ENCODE data around the gene CSPG4. TPM values are rescaled to one million over a fixed set of nuclear protein-coding genes. Genes with fewer than 3 reads are reported as not detected.
"Not testable (repeated sequence)": the region's sequence is repeated elsewhere in the genome, so short reads cannot be mapped to it uniquely, and the experiment has no call there.

The CSPG4 gene
- total and polyA plus RNA-seq, 2 donors (not counting 3 experiments of a cell fraction or from before 2014, with no cell fraction given): not detected

GRCh38 chr15:75760704-75761435, 48.2 kb upstream of the CSPG4 start:
- Histone ChIP-seq H3K9me3 (replicated peaks; ENCODE audit: control insufficient read depth, insufficient read depth, low read length) (no peaks in the 10 kb centered on the region), H3K36me3 (ENCODE audit: control insufficient read depth in 2 of 2, extremely low read depth in 1 of 2, insufficient read depth in 2 of 2, low read length in 2 of 2) (no peaks in the 10 kb centered on the region), H3K4me1 (ENCODE audit: control insufficient read depth, extremely low read depth, insufficient read depth, low read length) (peaks cover 4% of the 10 kb centered on the region), H4K20me1 (replicated peaks; ENCODE audit: control insufficient read depth, extremely low read depth, insufficient read depth, low read length) (no peaks in the 10 kb centered on the region), H2AFZ (ENCODE audit: low read depth, low read length) (no peak overlapping the region), H3K9me1 (replicated peaks; ENCODE audit: control insufficient read depth, extremely low read depth, insufficient read depth, low read length) (no peaks in the 10 kb centered on the region), H3K9ac (replicated peaks; ENCODE audit: extremely low read depth, insufficient read depth, low read length) (no peak overlapping the region), H3K79me2 (ENCODE audit: control insufficient read depth, insufficient read depth, low read length) (no peaks in the 10 kb centered on the region), H3K4me2 (ENCODE audit: insufficient read depth, low read length) (no peak overlapping the region), H3K27me3 (ENCODE audit: control insufficient read depth in 2 of 2, insufficient read depth in 2 of 2, low read length in 2 of 2) (peaks cover 0 to 1% of the 10 kb centered on the region in 2 experiments), H3K27ac (ENCODE audit: insufficient read depth, low read depth, low read length) (no peak overlapping the region), H3K4me3 (replicated peaks in 1 of 3; ENCODE audit: insufficient read depth in 1 of 3, low read depth in 1 of 3, low read length in 3 of 3) (no peak overlapping the region)
- TF ChIP-seq GATA2 (IDR thresholded peaks at IDR 0.05; ENCODE audit: insufficient read depth, insufficient read length, low read depth, low read length) (no peak), POLR2A (IDR thresholded peaks at IDR 0.05; ENCODE audit: low read depth, low read length) (no peak), JUN (IDR thresholded peaks at IDR 0.05; ENCODE audit: borderline replicate concordance, insufficient read depth, insufficient read length, low read depth) (no peak), MAX (IDR thresholded peaks at IDR 0.05; ENCODE audit: insufficient read depth, insufficient read length) (no peak), FOS (IDR thresholded peaks at IDR 0.05; ENCODE audit: borderline replicate concordance, insufficient read depth, low read length) (no peak), MYC (IDR thresholded peaks at IDR 0.05; ENCODE audit: low read depth, low read length) (no peak), POLR2AphosphoS5 (IDR thresholded peaks at IDR 0.05; ENCODE audit: insufficient read depth, low read depth, low read length) (no peak), CTCF (IDR thresholded peaks at IDR 0.05; ENCODE audit: extremely low read depth in 1 of 2, insufficient read depth in 1 of 2, low read depth in 1 of 2, low read length in 2 of 2) (no peak), EZH2 (IDR thresholded peaks at IDR 0.05; ENCODE audit: borderline replicate concordance, low read depth, low read length, severe bottlenecking) (no peak)
- BruUV-seq (replicated peaks): no TSS peak
- intact Hi-C loops (cut with micrococcal nuclease) (no loop called here), dilution Hi-C loops (cut with MboI; ENCODE audit: extremely low pct_ligation_motif_present, low sequenced_read_pairs) (no loop called here)
- ChIA-PET POLR2A (no interaction called here), CTCF (no interaction called here)
- DNase-seq (ENCODE audit: low read depth, low spot score) (no peak), FAIRE-seq (no peak)

- H3K4me1 ChIP-seq (ENCODE audit: control insufficient read depth, extremely low read depth, insufficient read depth, low read length); DNase-seq (ENCODE audit: low read depth, low spot score); H3K9me3 ChIP-seq (replicated peaks; ENCODE audit: control insufficient read depth, insufficient read depth, low read length); H3K27ac ChIP-seq (ENCODE audit: insufficient read depth, low read depth, low read length); BruUV-seq (replicated peaks); H3K4me3 ChIP-seq (replicated peaks in 1 of 3; ENCODE audit: insufficient read depth in 1 of 3, low read depth in 1 of 3, low read length in 3 of 3); H3K9ac ChIP-seq (replicated peaks; ENCODE audit: extremely low read depth, insufficient read depth, low read length); H2AFZ ChIP-seq (ENCODE audit: low read depth, low read length); POLR2A ChIA-PET; H3K27me3 ChIP-seq (ENCODE audit: control insufficient read depth in 2 of 2, insufficient read depth in 2 of 2, low read length in 2 of 2); H3K36me3 ChIP-seq (ENCODE audit: control insufficient read depth in 2 of 2, extremely low read depth in 1 of 2, insufficient read depth in 2 of 2, low read length in 2 of 2); H3K4me2 ChIP-seq (ENCODE audit: insufficient read depth, low read length); H3K79me2 ChIP-seq (ENCODE audit: control insufficient read depth, insufficient read depth, low read length); FAIRE-seq; dilution Hi-C loops (cut with MboI; ENCODE audit: extremely low pct_ligation_motif_present, low sequenced_read_pairs); H4K20me1 ChIP-seq (replicated peaks; ENCODE audit: control insufficient read depth, extremely low read depth, insufficient read depth, low read length); intact Hi-C loops (cut with micrococcal nuclease); H3K9me1 ChIP-seq (replicated peaks; ENCODE audit: control insufficient read depth, extremely low read depth, insufficient read depth, low read length): not testable (repeated sequence)
- CTCF ChIA-PET: interaction anchor here (1.4 to 1.6 kb wide), 2 partner anchors 10 to 15 kb away, joined by 3 to 4 read pairs; no protein-coding TSS in a partner anchor
These were observed 47.5 kb upstream of the CSPG4 start for GRCh38 chr15:75760131-75760520.
